UCSD-AML1 (cell line): Measurements from ENCODE around the gene GLG1.

Experiments
- DNase-seq: peaks from one replicate; lab custom pipeline; 2025; ENCODE audit not compliant: unreplicated experiment; lab: John Stamatoyannopoulos, UW

GLG1 gene

DNA sequence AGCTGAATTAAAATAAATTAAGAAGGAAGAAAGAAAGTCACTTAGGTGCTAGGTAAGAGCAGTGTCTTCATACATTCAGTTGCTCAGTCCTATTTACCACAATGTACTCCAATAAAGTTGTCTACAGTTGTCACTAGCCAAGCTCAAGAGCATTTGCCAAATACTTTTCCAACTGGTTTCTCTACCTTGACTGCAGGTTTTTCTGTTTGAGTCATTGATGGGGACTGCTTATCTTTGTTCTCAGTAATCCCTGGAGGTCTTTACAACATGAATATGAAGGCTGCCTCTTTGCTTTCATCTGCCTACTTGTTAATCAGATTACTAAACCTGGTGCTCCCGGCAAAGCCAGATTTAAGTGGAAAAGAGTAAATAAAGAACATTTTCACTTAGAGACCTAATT is 121.0 kb downstream of the GLG1 start:
- no peak for DNase-seq

- no peak for DNase-seq
These were observed 126.5 kb downstream of the GLG1 start for GRCh38 chr16:74480150-74481029.

- DNase-seq = no peak
These were observed 129.7 kb downstream of the GLG1 start for GRCh38 chr16:74477226-74477625.

GRCh38 chr16:74474416-74474815 is 132.5 kb downstream of the GLG1 start:
- no peak for DNase-seq

GRCh38 chr16:74472540-74472939 is 134.4 kb downstream of the GLG1 start:
- no peak for DNase-seq

GRCh38 chr16:74472010-74472409 is 134.9 kb downstream of the GLG1 start:
- DNase-seq = no peak

DNA sequence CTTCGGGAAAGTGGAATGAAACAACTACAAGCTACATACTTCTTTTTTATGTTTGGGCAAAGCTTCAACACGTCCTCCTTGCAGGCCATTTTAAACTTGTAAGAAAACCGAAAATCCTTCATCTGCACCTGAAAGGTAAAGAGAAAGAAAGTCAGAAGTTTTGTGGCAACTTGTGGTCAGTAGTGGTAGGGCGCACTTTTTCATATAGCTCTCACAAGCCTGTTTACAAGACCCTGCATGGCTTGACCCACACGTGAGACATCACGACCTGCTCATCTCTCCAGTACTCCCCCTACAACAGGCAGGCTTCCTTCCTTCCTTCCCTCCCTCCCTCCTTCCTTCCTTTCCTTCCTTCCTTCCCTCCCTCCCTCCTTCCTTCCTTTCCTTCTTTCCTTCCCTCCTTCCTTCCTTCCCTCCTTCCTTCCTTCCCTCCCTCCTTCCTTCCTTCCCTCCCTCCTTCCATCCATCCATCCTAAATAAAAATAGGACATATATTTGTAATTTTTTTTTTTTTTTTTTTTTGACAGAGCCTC is 136.9 kb downstream of the GLG1 start:
- DNase-seq = no peak

DNA sequence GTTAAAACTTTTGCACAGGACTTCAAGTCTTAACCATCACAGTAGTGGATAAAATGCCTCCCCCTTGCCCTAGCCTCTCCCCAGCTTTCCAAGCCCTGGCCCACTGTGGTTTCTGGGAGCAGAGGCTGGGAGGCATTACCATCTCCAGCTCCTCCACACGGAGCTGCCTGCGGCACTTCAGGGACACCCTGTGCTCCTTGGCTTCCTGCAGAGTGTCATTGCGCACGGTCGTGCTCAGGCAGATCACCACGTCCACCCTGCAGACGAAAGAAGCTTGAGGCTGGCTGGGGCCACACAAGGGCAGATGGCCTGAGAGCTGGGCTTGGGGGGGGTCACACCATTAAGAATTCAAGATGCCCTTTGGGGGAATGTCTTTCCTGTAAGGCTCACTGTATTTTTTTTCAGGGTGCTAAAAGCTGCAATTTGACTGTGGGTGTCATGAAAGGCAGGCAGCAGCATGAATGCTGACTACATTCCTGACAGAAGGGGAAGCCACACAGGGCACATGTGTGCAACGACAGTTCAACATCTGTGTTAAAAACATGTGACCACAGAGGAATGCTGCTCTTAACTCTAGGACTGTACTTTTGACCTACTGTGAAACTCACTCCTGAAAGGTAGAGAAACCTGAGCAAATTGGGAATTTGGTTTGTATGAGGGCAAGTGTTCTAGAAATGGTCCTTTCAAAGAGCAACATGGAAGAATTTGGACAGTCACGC is 137.9 kb downstream of the GLG1 start:
- DNase-seq = no peak

GRCh38 chr16:74466872-74467271 is 140.0 kb downstream of the GLG1 start:
- DNase-seq = no peak

GRCh38 chr16:74465851-74466685 is 140.8 kb downstream of the GLG1 start:
- no peak for DNase-seq

DNA sequence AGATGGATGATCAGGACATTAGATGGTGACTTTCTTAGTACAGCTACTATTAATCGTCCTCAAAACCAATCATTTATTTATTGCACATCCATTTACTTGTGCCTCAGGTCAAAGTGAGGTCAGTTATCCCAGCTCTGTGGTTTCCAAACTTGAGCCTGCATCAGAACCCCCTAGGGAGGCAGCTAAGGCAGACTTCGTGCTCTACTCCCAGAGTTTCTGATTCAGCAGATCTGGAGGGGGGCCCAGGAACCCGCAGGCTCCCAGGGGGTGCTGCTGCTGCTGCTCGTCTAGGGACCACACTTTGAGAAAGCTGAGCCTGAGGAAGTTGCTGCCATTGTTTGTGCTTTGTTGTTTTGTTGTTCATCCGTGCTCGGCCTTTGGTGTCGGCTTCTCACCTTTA is 141.6 kb downstream of the GLG1 start:
- no peak for DNase-seq

DNA sequence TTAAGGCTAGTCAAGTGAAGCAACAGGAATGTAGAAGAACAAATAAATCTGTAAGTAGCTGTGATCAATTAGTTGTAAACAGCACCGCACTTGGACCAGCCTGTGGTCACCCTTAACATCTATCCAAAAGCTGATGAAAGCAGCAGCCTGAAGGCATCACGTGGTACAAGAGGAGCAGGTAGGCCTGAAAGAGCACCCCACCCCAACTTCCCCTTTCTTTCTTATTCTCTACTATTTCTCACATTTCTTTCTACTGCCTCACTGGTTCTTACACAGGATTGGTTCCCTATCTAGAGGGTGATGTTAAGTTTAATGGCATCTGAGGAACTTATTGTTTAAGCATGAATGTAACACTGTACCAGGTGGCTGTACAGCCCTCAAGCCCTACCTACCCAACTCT is 143.0 kb downstream of the GLG1 start:
- no peak for DNase-seq

GRCh38 chr16:74462361-74462760 is 144.6 kb downstream of the GLG1 start:
- DNase-seq = no peak

DNA sequence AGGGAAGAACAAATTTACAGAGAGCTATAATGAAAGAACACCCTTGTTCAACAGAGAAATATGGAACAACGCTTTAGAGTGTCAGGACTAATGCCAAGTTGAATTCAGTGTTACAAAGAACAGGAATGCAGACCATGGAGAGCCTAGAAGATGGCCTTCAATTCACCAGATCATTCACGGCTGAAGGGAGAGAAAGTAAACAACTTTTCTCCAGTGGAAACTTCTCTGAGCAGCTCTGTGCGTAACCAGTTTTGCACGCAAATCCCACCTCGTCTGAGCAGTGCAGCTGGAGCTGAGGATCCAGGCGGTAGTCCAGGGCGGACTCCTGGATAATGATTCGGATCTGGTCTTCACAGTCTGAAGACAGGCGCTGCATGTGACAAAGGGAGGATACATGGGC is 145.1 kb downstream of the GLG1 start:
- DNase-seq = no peak

DNA sequence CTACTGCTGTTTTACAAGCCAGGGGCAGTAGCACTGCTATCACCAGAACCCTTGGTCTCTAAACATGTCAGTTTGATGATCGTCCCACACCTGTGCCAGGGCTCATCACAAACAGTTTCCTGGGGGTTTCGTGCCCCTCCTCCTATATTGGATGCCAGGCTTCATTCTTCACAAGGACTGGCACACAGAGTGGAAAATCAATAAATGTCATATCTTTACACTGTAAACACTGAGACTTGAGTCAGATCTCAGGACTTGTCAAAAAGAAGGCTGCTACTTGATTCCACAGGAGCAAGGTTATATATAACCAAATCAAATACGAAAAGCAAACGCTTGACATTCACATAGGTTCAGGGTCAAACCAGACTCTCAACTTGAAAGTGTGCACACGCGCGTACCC is 146.4 kb downstream of the GLG1 start:
- no peak for DNase-seq

DNA sequence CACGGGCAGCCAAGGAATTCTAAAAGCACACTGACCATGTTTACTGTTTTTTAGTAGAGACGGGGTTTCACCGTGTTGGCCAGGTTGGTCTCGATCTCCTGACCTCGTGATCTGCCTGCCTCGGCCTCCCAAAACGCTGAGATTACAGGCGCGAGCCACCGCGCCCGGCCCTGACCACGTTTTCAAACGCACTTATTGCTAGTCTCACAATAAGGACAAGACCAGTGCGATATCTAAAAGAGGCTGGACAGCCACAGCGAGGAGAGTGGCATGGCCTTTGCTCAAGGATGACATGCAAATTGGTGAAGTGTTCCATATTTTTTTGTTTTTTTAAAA is 150.7 kb downstream of the GLG1 start:
- no peak for DNase-seq

GRCh38 chr16:74455619-74456289 is 151.2 kb downstream of the GLG1 start:
- DNase-seq = no peak

GRCh38 chr16:74455213-74455612 is 151.7 kb downstream of the GLG1 start:
- no peak for DNase-seq

GRCh38 chr16:74451951-74452758 is 154.8 kb downstream of the GLG1 start:
- DNase-seq = no peak
